Measurements from ENCODE around the gene MEA1.

- TF ChIP-seq CTCF (IDR thresholded peaks at IDR 0.05; ENCODE audit: low read depth, low read length) = no peak
- no peak for TF ChIP-seq EZH2phosphoT487 (IDR thresholded peaks at IDR 0.05; ENCODE audit: low read depth)
Measured at GRCh38 chr6:42988486-42989020, 25.2 kb downstream of the MEA1 start.
